Measurements from ENCODE around the gene LMAN1.

GRCh38 chr18:59357928-59358327 is 1.1 kb downstream of the LMAN1 start:
- TF ChIP-seq EZH2 (IDR thresholded peaks at IDR 0.05; ENCODE audit: insufficient read depth, poor library complexity, severe bottlenecking) (no peak), EZH2phosphoT487 (IDR thresholded peaks at IDR 0.05; ENCODE audit: insufficient read depth, low read depth) (no peak)
